Lung (tissue), 12 donors: ENCODE measurements around the gene PIGBOS1. TPM values are rescaled to one million over a fixed set of nuclear protein-coding genes. Genes with fewer than 3 reads are reported as not detected.
"Not testable (repeated sequence)": the region's sequence is repeated elsewhere in the genome, so short reads cannot be mapped to it uniquely, and the experiment has no call there.

ENCODE experiments used
- ATAC-seq: fragments of 200-7000 bp; cut with Tn5 transposase; one replicate; pipeline ENCODE4 v1.9.1; 2020; ENCODE audit warnings: moderate number of reproducible peaks; ENCODE audit not compliant: insufficient read depth, low FRiP score
- DNase-seq, 3 donors: peaks; one replicate each; pipeline ENCODE4 v3.0.0-alpha.2; 2013 to 2017
- H3K27ac ChIP-seq, 2 donors: one replicate each; pipeline ENCODE4 v1.5.1; 2013; ENCODE audit warnings: mild to moderate bottlenecking in 2 of 2, moderate library complexity in 2 of 2, control low read depth in 1 of 2, inconsistent platforms in 1 of 2, low read depth in 1 of 2, low read length in 1 of 2
- H3K27me3 ChIP-seq, 3 donors: one replicate each; pipeline ENCODE4 v1.5.1; 2013; ENCODE audit warnings: low read length in 2 of 3; ENCODE audit not compliant: control insufficient read depth in 3 of 3, insufficient read depth in 3 of 3
- H3K36me3 ChIP-seq, 4 donors: one replicate each; pipeline ENCODE4 v1.5.1; 2013; ENCODE audit warnings: low read length in 4 of 4, mild to moderate bottlenecking in 1 of 4, moderate library complexity in 1 of 4; ENCODE audit not compliant: control insufficient read depth in 4 of 4, insufficient read depth in 4 of 4
- H3K4me1 ChIP-seq, 5 donors: one replicate each; pipeline ENCODE4 v1.5.1; 2013; ENCODE audit warnings: low read length in 5 of 5, mild to moderate bottlenecking in 2 of 5, moderate library complexity in 1 of 5; ENCODE audit not compliant: control insufficient read depth in 5 of 5, insufficient read depth in 5 of 5
- H3K4me3 ChIP-seq: one replicate; pipeline ENCODE4 v1.5.1; 2013; ENCODE audit warnings: mild to moderate bottlenecking, control low read depth, moderate library complexity
- H3K9ac ChIP-seq, 2 donors: one replicate each; pipeline ENCODE4 v1.5.1; 2013; ENCODE audit warnings: low read length in 2 of 2, control low read depth in 1 of 2; ENCODE audit not compliant: insufficient read depth in 1 of 2
- H3K9me3 ChIP-seq, 4 donors: one replicate each; pipeline ENCODE4 v1.5.1; 2013; ENCODE audit warnings: low read length in 3 of 4, mild to moderate bottlenecking in 1 of 4, moderate library complexity in 1 of 4; ENCODE audit not compliant: control insufficient read depth in 4 of 4, insufficient read depth in 3 of 4
- CTCF ChIP-seq: IDR thresholded peaks from 2 replicates; pipeline ENCODE4 v1.5.1; 2012; ENCODE audit warnings: mild to moderate bottlenecking; ENCODE audit errors: control extremely low read depth, extremely low read depth
- WGBS, 2 donors: extraction: QIAGEN DNeasy Blood & Tissue Kit; methylation state at CpG; one replicate each; pipeline ENCODE4 v1.1.7; 2013; 5-methylcytosine and 5-hydroxymethylcytosine counted together
- polyA plus RNA-seq, 2 donors: library from polyadenylated mRNA; stranded (reverse); fragments of 200-250 nt; gene quantifications; one replicate each; pipeline ENCODE4 v1.2.1, GENCODE V29; 2013
- total RNA-seq, 2 donors: library from RNA; depleted of rRNA in 1 of 2; stranded (reverse); fragments of >200 nt in 1 of 2; gene quantifications; one replicate each; pipeline ENCODE4 v1.2.1, GENCODE V29; 2014 to 2021
- donor health status: control.
- donor health status: control.
- donor health status: Bipolar disorder and iron deficiency.
- donor health status: healthy.
- donor health status: DM: yes; HTN: yes; CAD: no.

Gene PIGBOS1
- total and polyA plus RNA-seq, 4 donors = 12.9 to 29.0 (median 18.1) TPM

GRCh38 chr15:55289011-55289745, 29.7 kb downstream of the PIGBOS1 start:
- Histone ChIP-seq H3K4me3 (peak overlapping the region; percentile 90), H3K4me1 (peaks cover 0 to 20% (median 6%) of the 10 kb centered on the region in 5 donors), H3K27me3 (no peaks in the 10 kb centered on the region), H3K9me3 (no peaks in the 10 kb centered on the region), H3K36me3 (no peaks in the 10 kb centered on the region), H3K27ac (peak overlapping the region; percentile 38 to 97), H3K9ac (peak overlapping the region; percentile 69 to 89)
- TF ChIP-seq CTCF = no peak
- WGBS, 2 donors = 2% methylated on average over 32 to 37 of the region's 37 CpGs
- DNase-seq (peak; percentile 48 to 68 (median 62)), ATAC-seq (peak; percentile 37)

- DNase-seq (peak in 1 of 3 donors; percentile 29), ATAC-seq (no peak)
- no peaks in the 10 kb centered on the region for H3K9me3 ChIP-seq
- H3K36me3 ChIP-seq = no peaks in the 10 kb centered on the region
- TF ChIP-seq CTCF = no peak
- no peaks in the 10 kb centered on the region for H3K27me3 ChIP-seq
- H3K4me3 ChIP-seq = no peak overlapping the region
- H3K9ac ChIP-seq = peak overlapping the region in 1 of 2 donors; percentile 69
- peaks cover 0 to 25% (median 8%) of the 10 kb centered on the region in 5 donors for H3K4me1 ChIP-seq
- no peak overlapping the region for H3K27ac ChIP-seq
- WGBS, 2 donors = 57 to 59% methylated on average over 8 of the region's 8 CpGs
Observed at GRCh38 chr15:55288006-55288717, 30.8 kb downstream of the PIGBOS1 start.

- not testable (repeated sequence) for H3K9ac ChIP-seq, H3K27ac ChIP-seq, H3K4me3 ChIP-seq, ATAC-seq, H3K27me3 ChIP-seq, DNase-seq, H3K36me3 ChIP-seq, H3K9me3 ChIP-seq
- H3K4me1 ChIP-seq = peaks cover 0 to 32% (median 10%) of the 10 kb centered on the region in 5 donors
- WGBS, 2 donors = 94 to 98% methylated on average over 9 to 10 of the region's 10 CpGs
Observed at GRCh38 chr15:55286442-55287189, 32.3 kb downstream of the PIGBOS1 start.

- no peak for TF ChIP-seq CTCF
- no peak for ATAC-seq
- Histone ChIP-seq H3K27ac (no peak overlapping the region), H3K9me3 (no peaks in the 10 kb centered on the region), H3K4me3 (no peak overlapping the region), H3K36me3 (no peaks in the 10 kb centered on the region), H3K9ac (no peak overlapping the region), H3K4me1 (peaks cover 0 to 32% (median 10%) of the 10 kb centered on the region in 5 donors), H3K27me3 (no peaks in the 10 kb centered on the region)
- 50 to 69% methylated on average over 1 of the region's 1 CpG for WGBS, 2 donors
- DNase-seq = peak in 2 of 3 donors; percentile 51 to 75
Observed at GRCh38 chr15:55284426-55284825, 34.5 kb downstream of the PIGBOS1 start.
